ENCODE data around the gene CLPX.
"Not testable (repeated sequence)": the region's sequence is repeated elsewhere in the genome, so short reads cannot be mapped to it uniquely, and the experiment has no call there.

The CLPX gene

DNA sequence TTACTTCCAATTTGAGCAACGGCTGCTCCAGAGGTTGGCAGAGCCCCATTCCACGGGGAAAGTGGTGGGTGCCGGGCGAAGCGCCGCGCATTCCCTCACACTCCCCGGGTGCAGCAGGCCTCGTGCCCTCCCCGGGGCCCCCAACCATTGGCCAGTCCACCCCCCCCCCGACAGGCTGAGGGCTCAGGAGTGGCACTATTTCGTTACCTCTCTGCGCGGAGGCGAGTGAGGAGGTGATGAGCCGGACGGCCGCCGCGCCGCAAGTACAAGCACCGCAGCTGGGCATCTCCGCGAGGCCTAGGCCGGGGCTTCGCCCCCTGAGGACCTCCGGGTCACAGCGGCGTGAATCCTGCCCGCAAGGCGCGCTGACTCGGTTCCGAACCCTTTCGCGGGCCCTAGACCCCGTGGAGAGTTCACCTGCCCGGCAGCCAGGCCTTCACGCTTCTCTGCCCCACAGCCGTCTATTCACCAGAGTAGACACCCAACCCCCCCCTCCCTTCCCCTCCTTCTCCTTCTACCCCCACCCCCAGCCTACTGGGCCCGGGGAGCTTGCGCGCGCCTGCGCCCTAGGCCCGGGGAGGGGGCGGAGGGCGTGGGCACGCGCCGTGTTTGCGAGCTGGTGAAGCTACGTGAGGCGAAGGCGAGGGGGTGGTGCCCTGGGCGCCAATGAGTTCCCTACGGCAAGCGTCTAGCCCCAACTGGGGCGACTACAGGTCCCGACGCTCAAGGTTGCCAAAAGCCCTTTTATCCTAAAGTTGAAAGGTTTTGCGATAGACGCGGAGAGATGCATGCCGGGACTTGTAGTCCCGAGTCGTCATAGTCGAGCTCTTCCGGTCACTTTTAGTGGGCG, at the start of gene CLPX:
TSS of gene CLPX (minus strand) at position 475 of the 850 bp plus-strand sequence. CDS start at position 286, 189 bp downstream.
- DNase-seq, result peak; percentile 96

DNA sequence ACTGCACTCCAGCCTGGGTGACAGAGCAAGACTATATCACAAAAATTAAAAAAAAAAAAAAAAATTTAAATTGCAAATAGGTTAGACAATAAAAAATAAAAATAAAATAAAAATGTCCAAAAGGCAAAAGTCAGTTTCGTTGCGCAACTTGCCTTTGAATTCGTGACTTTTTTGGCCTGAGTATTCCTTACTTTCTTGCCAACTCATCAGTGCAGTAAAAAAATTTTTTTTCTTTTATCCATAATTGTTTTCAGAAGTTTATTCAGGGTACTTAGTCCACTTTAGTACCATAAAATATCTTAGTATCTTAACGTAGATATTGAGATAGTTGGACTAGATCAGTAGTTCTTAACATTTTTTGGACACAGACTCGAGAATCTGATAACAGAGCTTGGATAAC, 48.6 kb upstream of the CLPX start:
- no peak for DNase-seq

DNA sequence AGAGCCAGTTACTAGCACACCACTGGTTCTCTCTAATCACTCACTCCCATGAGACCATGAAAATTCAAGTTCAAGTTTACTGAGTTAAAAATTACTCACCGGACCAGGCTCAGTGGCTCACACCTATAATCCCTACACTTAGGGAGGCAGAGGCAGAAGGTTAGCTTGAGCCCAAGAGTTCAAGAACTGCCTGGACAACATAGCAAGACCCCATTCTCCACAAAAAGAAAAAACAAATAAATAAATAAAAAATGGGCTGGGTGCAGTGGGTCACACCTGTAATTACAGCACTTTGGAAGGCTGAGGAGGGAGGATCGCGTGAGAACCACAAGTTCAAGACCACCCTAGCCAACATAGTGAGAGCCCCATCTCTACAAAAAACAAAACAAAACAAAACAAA, 47.4 kb upstream of the CLPX start:
- DNase-seq, result no peak

DNA sequence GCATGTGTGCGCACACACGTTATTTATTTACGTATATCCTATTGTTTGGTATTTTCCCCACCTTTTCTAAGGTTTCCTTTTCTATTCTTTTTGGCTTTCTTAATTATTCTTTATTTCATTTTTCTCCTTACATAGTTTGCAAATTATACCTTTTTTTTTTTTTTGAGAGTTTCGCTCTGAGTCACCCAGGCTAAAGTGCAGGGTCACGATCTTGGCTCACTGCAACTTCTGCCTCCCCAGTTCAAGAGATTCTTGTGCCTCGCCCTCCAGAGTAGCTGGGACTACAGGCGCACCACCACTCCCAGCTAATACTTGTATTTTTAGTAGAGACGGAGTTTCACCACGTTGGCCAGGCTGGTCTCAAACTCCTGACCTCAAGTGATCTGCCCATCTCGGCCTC, 46.2 kb upstream of the CLPX start:
- no peak for DNase-seq

DNA sequence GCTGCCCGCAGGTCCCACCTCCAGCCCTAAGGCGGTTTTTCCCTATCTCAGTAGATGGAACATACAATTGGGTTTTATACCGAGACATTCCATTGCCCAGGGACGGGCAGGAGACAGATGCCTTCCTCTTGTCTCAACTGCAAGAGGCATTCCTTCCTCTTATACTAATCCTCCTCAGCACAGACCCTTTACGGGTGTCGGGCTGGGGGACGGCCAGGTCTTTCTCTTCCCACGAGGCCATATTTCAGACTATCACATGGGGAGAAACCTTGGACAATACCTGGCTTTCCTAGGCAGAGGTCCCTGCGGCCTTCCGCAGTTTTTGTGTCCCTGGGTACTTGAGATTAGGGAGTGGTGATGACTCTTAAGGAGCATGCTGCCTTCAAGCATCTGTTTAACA, 41.8 kb upstream of the CLPX start:
- DNase-seq, result not testable (repeated sequence)

DNA sequence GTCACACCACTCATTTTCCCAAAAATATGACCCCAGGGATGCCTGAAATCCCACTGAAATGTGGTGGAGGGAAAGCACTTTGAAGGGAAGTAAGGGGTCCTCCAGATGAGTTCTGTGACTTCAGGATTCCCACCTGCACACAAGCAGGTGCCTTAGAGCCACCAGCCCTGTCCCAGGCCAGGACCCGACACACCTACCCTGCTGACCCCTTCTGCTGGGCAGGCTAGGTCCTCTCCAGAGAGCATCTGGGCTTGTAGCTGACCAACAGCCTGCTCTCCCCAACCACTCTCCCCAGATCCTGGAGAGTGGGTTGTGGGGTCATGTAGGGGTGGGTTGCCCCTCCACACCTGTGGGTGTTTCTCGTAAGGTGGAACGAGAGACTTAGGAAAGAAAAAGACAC, 41.1 kb upstream of the CLPX start:
- DNase-seq, result no peak

DNA sequence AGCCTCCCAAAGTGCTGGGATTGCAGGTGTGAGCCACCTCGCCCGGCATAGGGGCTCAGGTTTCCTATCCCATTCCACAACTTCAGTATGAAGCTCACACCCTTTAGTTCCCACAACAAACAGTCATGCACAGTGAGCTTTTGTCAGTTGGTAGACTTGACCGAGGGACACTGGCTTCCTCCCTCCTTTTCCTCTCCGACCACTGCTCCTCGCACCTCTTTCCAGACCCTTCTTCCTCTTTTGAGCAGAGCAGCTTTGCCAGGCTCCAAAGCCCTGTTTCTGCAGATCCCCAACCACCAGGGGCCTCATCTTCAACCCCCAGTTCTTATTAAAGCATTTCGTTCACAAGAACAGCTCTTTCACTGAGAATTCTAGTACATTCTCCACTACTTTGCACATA, 38.9 kb upstream of the CLPX start:
- DNase-seq, result no peak

DNA sequence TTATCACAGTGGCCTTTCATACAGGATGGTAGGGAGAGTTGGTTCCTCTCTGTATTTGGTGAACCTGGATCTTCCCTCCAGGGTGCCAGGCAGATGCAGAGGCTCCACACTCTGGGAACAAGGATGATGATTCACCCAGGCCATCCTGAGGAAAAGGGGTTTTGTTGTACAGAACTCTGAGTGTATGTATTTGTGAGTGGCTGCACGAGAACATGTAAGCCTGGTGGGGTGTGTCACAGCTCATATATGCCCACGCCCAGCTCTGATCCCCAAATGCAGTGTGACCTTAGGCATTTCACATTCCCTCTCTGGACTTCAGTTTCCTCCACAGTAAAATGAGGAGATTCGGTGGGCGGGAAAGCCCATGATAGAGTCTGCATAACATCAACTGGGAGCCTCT, 37.7 kb upstream of the CLPX start:
- DNase-seq, result no peak

DNA sequence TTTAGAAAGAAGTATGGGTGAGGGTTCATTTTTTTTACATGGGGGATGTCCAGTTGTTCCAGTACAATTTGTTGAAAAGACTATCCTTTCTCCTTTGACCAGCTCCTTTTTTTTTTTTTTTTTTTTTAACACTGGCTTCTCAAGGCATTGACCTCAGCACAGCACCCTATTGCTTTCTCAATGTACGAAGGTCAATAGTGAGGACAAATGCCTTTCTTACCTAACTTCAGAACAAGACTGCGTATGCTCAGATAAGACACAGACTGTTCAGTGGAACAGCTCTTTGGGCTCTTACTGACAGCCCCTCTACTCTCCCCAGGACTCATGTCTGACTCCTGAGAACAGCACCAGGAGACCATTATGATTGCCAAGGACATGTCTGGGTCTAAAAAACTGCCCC, 36.6 kb upstream of the CLPX start:
- DNase-seq, result no peak

DNA sequence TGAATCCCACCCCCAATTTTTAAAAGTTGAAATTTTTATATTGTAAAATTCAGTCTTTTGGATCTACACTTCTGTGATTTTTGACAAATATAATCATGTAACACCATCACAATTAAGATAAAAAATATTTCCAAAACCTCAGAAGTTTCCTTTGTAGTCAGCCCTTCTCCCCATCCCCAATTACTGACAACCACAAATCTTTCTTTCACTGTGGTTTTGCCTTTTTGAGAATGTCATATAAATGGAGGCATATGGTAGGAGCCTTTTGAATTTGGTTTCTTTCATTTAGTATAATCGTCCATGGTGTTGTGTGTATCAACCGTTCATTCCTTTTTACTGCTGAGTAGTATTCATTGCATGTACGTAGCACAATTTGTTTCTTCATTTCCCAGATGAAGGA, 34.0 kb upstream of the CLPX start:
- DNase-seq, result no peak

DNA sequence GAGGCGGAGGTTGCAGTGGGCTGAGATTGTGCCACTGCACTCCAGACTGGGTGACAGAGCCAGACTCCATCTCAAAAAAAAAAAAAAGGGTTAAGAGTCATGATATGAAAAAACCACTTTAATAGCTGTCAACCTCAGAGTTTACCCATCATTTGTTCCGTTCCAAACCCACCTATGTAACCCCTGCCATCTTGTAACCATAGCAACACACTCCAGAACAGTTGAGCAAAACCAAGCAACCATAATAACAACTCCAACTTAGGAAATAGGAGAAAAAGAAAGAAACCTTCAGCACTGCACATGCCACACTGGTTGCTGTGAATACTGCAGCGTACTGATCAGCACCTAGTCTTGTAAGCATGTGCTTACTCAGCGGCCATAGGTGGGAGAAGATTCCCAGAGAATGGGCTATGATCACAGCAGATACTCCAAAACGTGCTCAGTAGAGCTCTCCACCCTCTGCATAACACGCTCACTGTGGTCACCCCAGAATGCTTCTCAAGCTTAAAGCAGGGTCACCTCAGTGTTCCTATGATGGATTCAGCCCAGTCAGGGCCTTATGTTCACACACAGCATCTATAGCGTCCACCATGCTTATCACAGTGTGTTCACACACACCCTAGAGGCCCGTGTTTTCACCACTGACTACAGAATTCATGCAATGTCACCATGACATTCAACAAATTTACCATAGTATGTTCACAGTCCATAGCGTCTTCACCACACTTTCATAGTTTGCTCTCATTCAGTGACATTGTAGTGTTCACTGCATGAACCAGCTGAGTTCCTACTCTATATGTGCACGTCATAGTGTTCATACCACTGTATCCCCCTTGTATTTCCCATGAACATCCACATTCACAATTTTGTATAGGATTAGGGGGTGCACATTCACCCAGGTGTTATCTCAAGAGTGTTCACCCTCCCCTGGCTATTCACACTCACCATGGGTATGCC, 32.7 kb upstream of the CLPX start:
- DNase-seq, result no peak

DNA sequence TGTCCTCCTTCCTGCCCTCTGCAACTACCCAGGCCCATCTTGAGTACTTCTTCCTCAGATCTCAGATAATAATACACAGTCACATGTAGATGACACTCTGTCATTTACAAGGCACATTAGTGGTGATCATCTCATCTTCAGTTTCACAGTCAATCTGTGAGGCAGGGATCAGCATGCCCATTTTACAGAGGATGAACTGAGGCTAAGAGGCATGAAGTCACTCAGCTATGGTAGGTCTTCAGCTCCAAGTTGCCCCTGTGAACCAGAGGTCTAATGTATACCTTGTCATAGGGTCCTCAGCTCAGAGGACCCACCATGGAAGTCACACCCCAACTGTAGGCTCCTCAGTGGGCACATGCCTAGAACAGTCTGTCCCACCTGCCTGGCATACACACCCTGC, 30.4 kb upstream of the CLPX start:
- DNase-seq, result no peak

DNA sequence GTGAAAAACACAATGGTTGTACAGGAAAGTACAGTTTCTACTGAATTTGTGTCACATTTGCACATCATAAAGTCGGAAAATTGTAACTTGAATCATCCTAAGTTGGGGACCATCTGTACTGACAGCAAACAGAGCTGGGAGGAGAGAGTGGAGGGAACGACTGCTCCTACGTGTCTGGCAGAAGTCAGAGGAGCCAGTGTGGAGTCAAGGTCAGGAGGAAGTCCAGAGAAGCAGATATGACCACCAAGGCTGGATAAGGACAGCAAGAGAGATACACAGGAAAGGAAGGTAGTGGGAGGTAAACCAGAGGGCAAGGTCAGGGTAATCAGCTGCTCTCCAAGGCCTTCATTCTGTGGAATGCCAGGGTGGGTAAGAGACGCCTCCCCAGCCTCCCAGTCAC, 28.9 kb upstream of the CLPX start:
- no peak for DNase-seq

DNA sequence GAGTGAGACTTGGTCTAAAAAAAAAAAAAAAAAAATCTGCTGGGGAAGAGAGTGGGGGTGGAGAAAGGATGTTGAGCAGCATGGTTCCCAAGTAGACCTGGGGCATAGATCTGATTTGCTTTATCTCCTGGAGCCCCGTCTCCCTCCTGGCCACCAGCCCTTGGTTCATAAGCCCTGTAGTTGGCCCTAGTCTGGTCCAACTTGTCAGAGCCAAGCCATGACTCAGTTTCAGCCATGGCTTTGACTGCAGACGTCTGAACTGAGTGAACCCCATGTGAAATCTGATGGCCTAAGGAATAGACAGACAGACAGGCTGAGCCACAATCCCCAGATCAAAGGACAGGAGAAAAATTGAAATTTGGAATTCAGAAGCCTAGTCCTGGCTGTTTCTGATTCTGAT, 28.1 kb upstream of the CLPX start:
- no peak for DNase-seq

DNA sequence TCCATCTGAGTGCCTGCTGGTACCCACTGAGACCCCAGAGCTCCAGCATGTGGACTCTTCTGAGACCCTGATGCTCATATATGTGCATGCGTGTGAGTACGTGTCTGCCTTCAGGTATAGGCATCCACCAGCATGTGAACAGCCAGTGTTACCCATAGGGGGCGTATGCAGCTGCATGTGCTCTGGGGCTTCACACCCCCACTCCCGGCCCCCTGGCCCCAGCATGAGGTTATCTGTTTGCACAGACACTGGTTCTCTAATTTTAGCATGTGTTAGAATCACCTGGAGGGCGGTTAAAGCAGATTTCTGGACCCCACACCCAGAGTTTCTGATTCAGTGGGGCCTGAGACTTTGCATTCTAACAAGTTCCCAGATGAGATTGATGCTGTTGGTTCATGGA, 27.0 kb upstream of the CLPX start:
- DNase-seq, result peak; percentile 49

DNA sequence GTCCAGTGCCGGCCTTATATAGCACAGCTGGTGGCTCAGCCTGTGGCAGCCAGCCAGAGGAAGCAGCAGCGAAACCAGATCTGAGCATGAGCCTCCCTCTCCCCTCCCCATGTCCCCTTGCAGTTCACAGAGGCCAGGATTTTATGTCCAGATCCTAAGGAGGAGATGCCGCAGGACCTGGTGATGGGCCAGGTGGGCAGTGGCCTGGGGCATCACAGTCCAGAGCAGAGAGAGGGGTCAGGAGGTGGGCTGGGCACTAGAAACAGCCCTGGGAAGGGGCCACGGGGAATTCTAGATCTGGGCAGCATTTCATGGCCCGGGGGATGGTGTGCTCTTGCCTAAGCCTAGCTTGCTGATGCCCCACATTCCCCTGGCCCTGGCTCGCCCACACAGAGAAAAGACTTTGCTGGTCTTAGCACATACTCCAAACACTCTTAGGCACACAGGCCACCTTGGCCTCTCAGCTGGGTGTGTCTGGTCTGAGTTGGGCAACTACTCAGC, 26.4 kb upstream of the CLPX start:
- DNase-seq, result peak; percentile 32

DNA sequence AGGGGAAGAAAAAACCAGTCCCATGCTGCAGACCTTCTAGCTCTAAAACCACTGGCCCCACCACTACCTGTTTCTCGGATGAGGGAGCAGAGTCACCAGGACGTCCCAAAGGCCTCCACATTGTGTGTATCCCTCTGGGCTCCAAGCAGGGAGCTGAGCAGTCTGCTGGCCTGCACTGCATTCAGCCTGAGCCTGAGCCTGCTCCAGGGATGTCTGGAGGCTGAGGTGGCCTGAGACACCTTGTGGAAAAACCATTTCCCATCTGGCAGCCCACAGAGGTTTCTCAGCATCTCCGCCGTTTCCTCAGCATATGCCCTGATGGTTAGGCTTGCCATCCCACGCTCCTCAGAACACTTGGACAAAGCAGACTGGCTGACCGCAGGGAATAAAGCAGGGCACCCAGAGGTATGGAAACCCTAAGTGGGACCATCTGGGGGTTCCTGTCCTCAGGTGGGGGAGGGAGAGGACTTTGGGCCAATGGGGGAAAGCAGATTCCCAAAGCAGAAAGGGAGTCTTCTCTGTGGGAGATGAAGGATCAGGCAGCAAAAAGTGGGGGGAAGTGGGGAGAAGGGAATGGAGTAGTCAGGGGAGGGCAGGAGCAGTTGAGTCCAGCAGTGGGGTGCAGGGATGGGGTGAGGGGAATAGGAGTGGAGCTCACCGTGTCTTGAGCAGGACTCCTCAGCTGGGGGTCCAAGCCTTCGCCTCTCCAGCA, 25.8 kb upstream of the CLPX start, which contains the start of gene CILP:
TSS of gene CILP (minus strand) at position 704 of the 712 bp plus-strand sequence. CDS start 1,718 bp downstream, outside the sequence.
- no peak for DNase-seq

DNA sequence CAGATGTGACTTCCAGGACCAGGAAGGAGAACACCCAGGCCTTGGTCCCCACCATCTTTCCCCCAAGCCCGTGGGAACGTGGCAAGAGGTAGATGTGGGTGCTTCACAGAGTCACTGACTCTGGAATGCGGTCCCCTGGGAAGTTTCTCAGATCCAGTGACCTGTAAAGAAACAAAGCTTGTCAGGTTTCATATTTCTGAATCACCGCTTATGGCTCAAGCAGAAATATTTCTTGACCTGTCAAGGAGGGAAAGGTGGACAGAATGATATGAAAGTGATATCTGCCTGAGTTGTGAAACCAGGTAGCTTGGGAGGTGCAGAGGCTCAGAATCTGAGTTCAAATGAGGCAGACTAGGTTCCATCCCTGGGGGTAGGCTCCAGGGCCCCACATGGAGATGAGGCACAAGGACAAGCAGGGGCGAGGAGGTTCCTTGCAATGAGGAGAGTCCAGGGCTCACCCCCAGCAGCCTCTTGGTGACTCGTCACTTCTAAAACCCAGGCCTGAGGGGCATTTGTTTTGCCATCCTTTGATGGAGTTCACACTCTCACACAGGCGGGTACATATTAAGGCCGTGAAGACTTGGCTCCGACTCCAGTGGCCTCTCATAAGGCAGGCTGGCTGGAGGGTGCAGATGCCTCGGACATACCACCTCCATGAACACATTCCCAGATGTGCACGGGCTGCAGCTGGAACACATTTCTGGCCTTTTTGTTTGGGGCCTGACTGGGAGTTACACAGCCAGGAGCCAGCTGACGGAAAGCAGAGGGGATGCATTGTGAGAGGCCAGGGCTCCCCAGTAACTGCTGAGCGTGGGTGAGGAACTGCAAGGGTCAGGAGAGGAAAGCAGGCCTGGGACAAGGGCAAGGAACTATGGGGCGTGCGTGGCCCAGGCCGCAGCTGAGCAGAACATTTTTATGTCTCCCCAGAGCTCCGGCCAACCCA, 24.8 kb upstream of the CLPX start:
- DNase-seq, result no peak

DNA sequence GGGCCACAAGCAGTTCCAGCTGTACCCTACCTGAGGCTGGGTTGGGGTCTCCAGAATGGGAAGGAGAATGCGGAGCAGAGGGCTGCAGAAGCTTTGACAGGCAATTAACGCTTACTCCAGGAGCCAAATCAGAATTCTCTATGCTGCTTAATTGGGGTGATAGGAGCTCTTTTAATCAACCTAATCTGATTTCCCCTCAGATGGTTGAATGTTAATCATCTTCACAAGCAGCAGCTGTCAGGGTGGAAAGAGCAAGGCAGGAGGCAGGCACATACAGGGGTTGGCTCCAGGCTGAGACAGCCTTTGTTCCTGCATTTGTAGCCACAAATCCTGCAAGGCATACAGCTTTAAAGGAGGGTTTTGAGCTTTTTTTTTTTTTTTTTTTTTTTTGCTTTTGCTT, 23.5 kb upstream of the CLPX start:
- DNase-seq, result no peak

DNA sequence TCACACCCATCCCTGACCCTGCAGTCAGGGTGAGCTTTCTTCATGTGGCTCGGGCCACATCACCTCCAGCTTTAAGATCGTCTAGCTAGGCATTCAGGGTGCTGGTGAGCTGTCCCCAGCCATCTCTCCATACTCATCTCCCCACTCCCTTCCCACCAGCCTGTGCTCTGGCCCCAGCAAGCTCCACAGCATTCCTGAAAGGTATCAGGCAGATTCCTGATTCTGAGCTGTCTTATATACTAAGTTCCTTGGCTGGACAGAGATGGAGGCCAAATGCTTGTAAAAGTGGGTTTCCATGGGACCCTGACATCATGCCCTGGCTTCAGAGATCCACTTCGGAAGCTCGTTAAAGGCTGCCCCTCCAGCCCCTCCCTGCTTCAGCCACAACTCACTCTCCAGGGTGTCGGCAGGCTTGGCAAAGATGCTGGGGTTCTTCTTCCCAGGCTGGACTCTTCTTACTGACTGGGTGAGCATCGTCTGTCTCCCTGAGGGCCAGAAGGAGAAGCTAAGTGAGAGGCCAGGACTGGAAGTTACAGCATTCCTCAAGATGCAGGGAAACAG, 22.2 kb upstream of the CLPX start:
- DNase-seq, result no peak

DNA sequence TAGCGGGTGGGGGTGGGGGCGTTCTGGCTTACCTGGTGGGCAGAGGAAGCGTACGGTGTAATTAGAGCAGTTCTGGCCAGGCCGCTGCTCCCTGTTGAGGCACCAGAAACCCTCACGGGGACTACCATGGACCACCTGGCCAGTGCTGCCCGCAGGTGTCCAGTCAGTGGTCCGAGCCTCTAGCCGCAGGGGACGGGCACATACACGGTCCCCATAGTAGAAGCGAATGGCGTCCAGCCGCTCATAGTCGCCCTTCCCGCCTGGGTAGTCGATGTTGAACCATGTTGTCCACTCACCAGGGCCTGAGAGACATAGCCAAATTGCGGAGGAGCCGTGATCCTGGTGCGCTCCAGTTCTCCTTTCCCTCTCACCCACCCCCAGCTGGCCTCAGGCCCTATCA, 21.6 kb upstream of the CLPX start:
- DNase-seq, result no peak

All from SHP77 treated with DMSO at 0.1 percent for 48 hours (cell line).